ENCODE results near the gene PDCD4.

Gene PDCD4

GRCh38 chr10:110871298-110872084 is at the start of gene PDCD4:
PDCD4 (plus strand) TSS chr10:110871928; CDS start chr10:110876028, 4,100 bp downstream.
- peak; percentile 86 for DNase-seq

- no peak for DNase-seq
These were observed 49.6 kb upstream of the PDCD4 start for GRCh38 chr10:110822035-110822711.

DNA sequence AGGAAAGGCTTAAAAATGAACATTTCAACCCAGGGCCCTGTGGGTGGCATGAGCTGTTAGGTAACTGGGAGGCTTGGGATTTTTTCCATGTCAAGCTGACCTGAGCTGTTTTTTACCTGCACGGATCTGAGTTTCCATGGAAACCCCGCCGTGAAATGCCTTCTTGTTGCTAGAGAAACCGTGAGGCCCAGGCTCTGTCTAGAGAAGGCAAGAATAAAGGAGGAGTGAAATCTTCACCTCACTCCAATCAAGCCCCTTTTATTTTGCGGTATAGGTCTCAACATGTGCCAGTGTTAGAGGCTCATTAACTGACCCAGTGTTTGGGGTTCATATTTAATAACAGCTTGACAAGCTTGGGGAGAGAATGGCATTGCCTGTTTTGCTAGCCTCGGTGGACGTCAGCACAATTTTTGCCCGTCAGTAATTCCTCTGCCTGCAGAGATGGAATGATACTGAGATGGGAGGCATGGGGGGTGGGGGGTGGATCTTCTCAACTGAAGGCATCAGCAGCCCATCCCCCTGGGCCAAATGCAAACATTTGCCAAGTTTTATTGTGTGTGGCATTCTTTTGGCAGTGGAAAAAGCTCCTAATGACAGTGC is 48.9 kb upstream of the PDCD4 start:
- DNase-seq: no peak

GRCh38 chr10:110824152-110824441 is 47.6 kb upstream of the PDCD4 start:
- DNase-seq: no peak

GRCh38 chr10:110824660-110825059 is 47.1 kb upstream of the PDCD4 start:
- no peak for DNase-seq

DNA sequence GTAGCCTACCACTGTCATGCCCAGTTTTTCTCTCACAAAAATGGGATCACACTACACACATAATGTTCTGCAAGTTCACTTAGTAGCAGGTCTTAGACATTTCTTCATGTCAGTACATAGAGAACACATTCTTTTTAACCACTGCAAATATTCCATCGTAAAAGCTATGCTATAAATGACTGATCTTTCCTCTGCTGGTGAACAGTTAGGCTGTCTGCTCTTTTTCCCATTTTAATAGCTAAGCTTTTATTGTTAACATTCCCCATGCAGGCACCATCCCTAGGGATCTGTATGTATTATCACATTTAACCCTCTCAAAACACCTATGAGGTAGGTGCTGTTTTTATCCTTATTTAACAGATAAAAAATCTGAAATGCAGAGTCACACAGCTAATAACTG is 46.2 kb upstream of the PDCD4 start:
- no peak for DNase-seq

DNA sequence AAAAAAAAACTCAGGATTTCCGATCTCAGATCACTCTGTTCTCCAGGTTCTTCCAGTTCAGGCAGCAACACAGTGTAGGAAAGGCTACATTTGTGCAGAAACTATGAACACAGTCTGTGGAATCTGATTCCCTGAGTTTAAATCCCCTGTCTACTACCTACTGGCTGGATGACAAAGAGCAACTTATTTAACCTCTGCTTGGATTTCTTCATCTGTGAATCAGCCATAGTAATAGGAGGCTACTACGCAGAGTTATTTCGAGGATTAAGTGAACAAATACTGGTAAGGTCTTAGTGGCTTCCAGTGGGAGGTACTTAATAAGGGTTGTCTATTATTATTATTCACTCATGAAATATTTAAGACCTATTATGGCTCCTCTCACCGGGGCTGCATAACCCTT is 44.3 kb upstream of the PDCD4 start:
- DNase-seq: no peak

DNA sequence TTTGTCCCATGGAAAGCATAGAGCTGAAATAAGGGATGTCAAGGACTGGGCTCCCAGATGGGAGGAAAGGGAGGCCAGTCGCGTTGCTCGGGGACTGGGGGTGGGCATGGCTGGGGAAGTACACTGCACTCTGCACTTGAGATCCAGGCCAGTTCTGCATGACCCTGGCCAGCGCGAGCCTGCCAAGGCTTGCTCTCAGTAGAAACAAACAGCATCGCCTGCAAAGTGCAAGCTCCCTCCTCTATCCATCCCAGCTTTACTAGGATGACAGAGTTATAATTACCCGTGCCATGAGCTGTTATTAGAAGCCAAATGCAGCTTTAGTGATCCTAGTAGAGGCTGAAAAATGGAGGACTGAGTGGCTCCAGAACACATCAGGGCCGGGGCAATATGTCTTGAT is 43.9 kb upstream of the PDCD4 start:
- no peak for DNase-seq

DNA sequence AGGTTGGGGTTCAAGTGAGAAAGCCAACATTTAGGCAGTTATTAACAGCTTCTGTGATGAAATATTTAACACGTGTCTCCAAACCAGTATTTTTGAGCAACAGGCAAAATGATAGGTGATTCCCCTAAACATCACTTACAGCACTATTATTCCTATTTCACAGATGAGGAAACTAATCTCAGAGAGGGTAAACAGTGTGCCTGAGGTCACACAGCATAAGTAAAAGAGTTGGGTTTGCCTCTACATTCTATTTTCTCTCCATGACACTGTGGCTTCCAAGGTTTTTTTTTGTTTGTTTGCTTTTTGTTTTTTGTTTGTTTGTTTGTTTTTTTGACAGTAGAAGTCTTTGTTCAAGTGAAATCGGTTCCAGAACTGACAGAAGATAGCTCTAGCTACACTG is 43.2 kb upstream of the PDCD4 start:
- DNase-seq: no peak

DNA sequence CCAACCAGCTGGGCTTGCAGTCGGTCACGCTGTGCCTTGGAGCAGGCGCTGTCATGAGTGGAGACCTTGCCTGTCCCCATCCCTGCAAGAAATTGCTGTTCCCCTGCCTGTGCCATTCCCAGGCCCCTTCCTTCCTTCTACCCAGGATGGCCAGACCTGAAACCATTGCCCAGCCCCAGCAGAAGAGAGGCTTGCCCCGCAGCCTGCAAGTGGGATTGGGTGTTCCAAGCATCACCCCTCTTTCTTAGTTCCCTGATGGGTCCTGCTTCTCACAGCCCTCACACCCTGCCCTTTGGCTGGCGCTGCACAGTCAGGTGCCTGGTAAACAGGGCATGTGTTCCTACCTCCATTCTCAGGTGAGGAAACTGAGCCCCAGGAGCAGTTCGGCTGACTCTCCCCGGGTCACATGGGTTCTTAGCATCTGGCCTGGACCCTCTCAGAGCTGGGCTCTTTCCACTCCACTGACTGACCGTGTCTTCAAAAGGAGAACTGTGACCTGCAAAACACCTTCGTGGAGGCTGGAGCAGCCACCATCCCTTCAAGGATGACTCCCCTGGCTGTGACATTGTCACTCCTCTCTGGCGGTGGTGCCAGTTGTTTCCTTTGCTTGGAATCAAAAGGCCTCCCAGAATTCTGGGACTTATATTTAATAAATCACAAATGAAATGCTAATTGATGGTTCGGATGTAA is 41.9 kb upstream of the PDCD4 start:
- no peak for DNase-seq

- no peak for DNase-seq
These were observed 38.3 kb upstream of the PDCD4 start for GRCh38 chr10:110833234-110833940.

DNA sequence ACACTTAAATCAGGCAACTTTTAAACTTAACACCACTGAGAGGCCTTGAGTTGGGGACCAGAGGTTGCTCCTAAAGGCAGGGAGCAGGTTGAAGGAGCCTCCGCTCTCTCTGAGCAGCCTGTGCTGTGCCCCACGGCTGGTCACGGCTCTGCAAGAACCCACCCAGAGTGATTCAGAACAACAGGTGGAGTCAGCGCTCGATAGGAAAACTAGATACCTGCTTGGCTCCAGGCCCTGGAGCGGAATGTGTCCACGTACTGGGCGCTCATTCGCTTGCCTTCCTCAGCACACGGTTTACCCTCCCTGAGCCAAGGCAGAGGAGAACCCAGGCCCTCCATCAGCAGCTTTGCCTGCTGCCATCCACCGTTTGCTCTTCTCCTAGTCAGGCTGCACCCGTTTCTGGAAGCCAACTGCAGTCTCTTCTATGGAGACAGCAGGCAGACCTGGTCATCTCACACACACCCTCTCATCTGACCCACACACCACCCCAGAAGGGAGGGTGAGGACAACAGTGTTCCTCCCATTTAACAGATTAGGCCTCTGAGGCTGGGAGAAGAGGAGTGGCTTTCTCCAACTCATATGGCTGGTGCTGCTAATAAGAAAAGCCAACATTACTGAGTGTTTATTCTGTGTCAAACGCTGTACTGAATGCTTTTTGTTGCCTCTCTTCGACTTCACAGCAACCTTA is 37.6 kb upstream of the PDCD4 start:
- DNase-seq: no peak

DNA sequence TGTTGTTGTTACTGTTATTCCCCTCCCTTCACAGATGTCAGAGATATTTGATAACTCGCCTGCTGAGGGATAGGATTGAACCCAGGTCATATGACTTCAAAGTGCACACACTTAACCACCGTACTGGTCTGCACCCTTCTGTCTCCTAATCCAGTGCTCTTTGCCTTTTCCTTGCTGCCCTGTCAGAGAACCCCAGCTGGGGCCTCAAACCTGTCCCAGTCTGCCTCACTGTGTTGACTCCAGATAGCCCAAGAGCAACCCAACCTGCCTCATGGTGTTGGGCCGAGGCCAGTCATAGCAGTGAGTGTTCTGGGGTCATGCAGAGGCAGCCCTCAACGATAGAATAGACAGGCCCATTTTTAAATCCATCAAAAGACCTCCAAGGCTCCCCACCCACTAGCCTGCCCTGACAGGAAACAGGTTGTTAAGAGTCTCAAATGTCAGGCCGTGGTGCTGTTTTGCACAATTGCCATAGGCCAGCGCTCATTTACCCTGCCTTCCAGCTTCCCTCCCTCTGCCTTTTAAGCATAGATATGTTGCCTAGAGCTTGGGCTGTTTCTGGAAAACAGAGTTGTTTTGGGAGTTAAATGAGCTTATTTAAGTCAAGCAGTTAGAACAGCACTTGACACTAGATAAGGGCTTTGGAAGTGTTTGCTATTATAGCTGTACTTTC is 37.0 kb upstream of the PDCD4 start:
- no peak for DNase-seq

DNA sequence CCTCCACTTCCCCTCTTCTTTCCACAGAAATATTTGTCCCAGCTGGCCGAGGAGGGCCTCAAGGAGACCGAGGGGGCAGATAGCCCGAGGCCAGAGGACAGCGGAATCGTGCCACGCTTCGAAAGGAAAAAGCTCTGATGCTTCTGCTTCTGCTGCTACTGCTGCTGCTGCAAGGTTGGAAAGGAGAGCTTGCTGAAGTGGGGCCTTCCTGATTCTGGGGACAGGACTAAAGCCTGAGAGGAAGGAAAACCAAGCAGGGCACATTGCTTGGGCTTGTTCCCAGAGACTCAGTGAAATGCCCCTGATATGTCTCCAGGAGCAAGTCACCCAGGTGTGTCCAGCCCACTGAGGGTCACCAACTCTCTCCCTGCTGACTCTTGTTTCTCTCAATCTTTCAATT is 35.9 kb upstream of the PDCD4 start:
- no peak for DNase-seq

- DNase-seq: no peak
These were observed 35.0 kb upstream of the PDCD4 start for GRCh38 chr10:110836706-110837105.

- DNase-seq: no peak
These were observed 34.1 kb upstream of the PDCD4 start for GRCh38 chr10:110837418-110838171.

- DNase-seq: no peak
These were observed 31.4 kb upstream of the PDCD4 start for GRCh38 chr10:110840225-110840922.

DNA sequence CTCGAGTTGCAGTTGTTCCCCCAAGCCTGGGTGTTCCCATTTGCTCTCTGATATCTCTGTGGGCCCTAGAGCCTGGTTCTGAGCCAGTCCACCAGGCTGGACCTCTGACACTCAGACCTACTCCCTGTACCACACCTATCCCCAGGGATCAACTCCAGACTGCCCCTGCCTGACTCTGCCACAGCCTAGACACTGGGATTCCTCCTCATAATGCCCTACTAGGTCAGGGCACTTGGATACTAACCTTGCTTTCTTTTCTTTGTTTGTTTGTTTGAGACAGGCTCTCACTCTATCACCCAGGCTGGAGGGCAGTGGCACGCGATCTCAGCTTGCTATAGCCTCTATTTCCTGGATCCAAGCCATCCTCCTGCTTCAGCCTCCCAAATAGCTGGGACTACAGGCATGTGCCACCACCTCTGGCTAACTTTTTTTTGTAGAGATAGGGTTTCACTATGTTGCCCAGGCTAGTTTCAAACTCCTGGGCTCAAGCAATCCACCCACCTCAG is 30.8 kb upstream of the PDCD4 start:
- DNase-seq: no peak

DNA sequence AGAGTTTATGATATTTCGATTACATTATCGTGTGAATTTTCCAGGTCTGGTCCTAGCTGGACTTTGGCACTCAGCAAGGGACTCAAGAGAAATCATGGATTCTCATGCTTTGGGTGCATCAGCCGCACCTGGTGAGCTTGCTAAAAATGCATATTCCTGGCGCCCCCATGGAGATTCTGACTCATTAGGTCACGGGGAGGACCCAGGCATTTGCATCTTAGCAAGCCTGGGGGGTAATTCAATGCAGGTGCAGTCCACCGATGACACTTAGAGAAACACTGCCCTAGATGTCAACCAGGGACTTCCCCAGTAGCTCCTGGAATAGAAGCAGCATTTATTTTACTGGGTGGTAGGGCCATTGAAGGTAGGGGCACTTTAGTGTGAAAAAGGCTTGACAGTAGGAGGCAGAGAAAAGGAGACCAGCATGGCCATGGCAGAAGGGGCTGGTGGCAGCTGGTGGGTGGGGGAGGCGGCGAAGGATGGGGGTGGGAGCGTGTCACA is 29.9 kb upstream of the PDCD4 start:
- no peak for DNase-seq

- DNase-seq: no peak
These were observed 29.3 kb upstream of the PDCD4 start for GRCh38 chr10:110842326-110842904.
